ENCODE measurements around the gene GPAM.

GPAM gene

GRCh38 chr10:112210666-112211065 is 27.1 kb upstream of the GPAM start:
- no peak overlapping the region for H3K4me3 ChIP-seq (ENCODE audit: low read depth, low read length)
- DNase-seq (ENCODE audit: low read depth): no peak
- TF ChIP-seq, protein P1, sequence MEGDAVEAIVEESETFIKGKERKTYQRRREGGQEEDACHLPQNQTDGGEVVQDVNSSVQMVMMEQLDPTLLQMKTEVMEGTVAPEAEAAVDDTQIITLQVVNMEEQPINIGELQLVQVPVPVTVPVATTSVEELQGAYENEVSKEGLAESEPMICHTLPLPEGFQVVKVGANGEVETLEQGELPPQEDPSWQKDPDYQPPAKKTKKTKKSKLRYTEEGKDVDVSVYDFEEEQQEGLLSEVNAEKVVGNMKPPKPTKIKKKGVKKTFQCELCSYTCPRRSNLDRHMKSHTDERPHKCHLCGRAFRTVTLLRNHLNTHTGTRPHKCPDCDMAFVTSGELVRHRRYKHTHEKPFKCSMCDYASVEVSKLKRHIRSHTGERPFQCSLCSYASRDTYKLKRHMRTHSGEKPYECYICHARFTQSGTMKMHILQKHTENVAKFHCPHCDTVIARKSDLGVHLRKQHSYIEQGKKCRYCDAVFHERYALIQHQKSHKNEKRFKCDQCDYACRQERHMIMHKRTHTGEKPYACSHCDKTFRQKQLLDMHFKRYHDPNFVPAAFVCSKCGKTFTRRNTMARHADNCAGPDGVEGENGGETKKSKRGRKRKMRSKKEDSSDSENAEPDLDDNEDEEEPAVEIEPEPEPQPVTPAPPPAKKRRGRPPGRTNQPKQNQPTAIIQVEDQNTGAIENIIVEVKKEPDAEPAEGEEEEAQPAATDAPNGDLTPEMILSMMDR (IDR thresholded peaks at IDR 0.05; ENCODE audit: low read depth, low read length, missing control alignments): no peak
- in situ Hi-C loops (cut with HindIII; ENCODE audit: low sequenced_read_pairs): no loop called here

- in situ Hi-C loops (cut with HindIII; ENCODE audit: low sequenced_read_pairs): no loop called here
- no peak overlapping the region for H3K4me3 ChIP-seq (ENCODE audit: low read depth, low read length)
- TF ChIP-seq, protein P1 (IDR thresholded peaks at IDR 0.05; ENCODE audit: low read depth, low read length, missing control alignments): no peak
- DNase-seq (ENCODE audit: low read depth): no peak
Observed at GRCh38 chr10:112209684-112210131, 26.1 kb upstream of the GPAM start.

DNA sequence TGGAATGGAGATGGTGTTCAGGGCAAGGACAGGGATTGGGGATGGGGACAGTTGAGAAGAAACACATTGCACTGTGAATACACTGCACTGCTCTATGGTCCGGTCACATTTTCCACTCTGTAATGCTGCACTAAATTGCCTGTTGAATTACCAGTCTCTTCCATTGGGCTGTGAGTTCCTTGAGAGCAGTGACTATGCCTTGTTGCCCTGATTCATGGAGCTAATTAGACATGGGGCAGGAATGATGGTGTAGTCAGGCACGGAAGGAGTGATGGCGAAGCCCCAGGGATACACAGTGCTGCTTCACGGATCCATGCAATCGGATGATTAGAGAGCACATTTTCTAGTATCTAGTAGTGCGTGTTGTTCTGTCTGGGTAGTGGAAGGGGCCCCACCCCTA is 25.4 kb upstream of the GPAM start:
- in situ Hi-C loops (cut with HindIII; ENCODE audit: low sequenced_read_pairs): no loop called here
- TF ChIP-seq, protein P1 (IDR thresholded peaks at IDR 0.05; ENCODE audit: low read depth, low read length, missing control alignments): no peak
- no peak for DNase-seq (ENCODE audit: low read depth)
- no peak overlapping the region for H3K4me3 ChIP-seq (ENCODE audit: low read depth, low read length)

GRCh38 chr10:112208292-112208691 is 24.7 kb upstream of the GPAM start:
- in situ Hi-C loops (cut with HindIII; ENCODE audit: low sequenced_read_pairs): no loop called here
- TF ChIP-seq, protein P1 (IDR thresholded peaks at IDR 0.05; ENCODE audit: low read depth, low read length, missing control alignments): no peak
- H3K4me3 ChIP-seq (ENCODE audit: low read depth, low read length): no peak overlapping the region
- no peak for DNase-seq (ENCODE audit: low read depth)

GRCh38 chr10:112203328-112204076 is 19.9 kb upstream of the GPAM start:
- in situ Hi-C loops (cut with HindIII; ENCODE audit: low sequenced_read_pairs): no loop called here
- DNase-seq (ENCODE audit: low read depth): no peak
- TF ChIP-seq, protein P1 (IDR thresholded peaks at IDR 0.05; ENCODE audit: low read depth, low read length, missing control alignments): no peak
- no peak overlapping the region for H3K4me3 ChIP-seq (ENCODE audit: low read depth, low read length)

DNA sequence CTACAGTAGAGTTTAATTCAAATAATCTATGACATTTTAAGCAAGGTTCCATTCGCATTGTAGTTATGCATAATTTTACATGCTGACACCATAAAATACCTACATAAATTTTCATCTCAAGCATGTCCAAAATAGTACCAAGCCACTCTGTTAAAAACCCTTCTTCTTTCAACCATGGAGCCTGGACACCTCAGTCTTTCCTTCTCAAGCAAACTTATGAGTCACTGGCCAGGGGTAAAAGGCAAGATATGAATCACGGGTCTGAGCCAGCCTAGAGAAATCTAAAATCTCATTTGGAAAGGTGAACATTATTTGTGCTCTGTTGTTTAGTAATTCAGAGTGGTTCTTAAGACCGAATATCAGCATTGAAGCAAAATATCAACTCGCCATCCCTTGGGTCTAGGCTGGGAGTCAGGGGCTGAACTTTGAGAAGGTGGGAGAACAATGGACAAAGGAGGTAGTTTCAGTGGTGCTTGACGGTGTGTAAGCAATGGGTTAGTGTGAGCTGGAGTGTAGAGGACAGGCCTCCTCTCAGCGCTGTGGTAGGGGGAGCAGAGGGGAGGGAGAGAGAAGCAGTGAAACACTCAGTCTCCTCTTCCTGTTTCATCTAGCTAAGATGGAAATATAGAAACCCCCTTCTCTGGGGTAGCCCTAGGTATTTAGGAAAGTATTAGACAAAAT is 19.1 kb upstream of the GPAM start:
- in situ Hi-C loops (cut with HindIII; ENCODE audit: low sequenced_read_pairs): no loop called here
- TF ChIP-seq, protein P1 (IDR thresholded peaks at IDR 0.05; ENCODE audit: low read depth, low read length, missing control alignments): no peak
- no peak for DNase-seq (ENCODE audit: low read depth)
- no peak overlapping the region for H3K4me3 ChIP-seq (ENCODE audit: low read depth, low read length)

Data from astrocyte of the cerebellum (primary cell).